Panc1 (cell line): ENCODE data around the gene KIRREL3. TPM values are rescaled to one million over a fixed set of nuclear protein-coding genes. Genes with fewer than 3 reads are reported as not detected.

Source experiments
- ATAC-seq: fragments of 200-7000 bp; cut with Tn5 transposase; 2 replicates; pipeline ENCODE4 v1.9.1; 2020; ENCODE audit warnings: mild to moderate bottlenecking, moderate library complexity
- BruUV-seq: library from RNA; stranded (reverse); fragments of 400-500 nt; replicated peaks from 2 replicates; lab custom pipeline; 2021; lab: Mats Ljungman, UMichigan
- CTCF ChIA-PET: fragments of 300-600 bp; sonication (Branson Sonifier 250); formaldehyde crosslinking; loops from one replicate; lab custom pipeline; 2022; ENCODE audit warnings: antibody characterized with exemption; lab: Charles Lee
- POLR2A ChIA-PET: fragments of 300-600 bp; sonication (Branson Sonifier 250); formaldehyde crosslinking; loops from one replicate; lab custom pipeline; 2022; ENCODE audit warnings: antibody characterized with exemption; lab: Charles Lee
- DNase-seq: peaks from one replicate; pipeline ENCODE4 v3.0.0-alpha.2; 2010; ENCODE audit warnings: low read depth, low spot score
- H3K27ac ChIP-seq: 2 replicates; pipeline ENCODE4 v1.5.1; 2011; ENCODE audit warnings: mild to moderate bottlenecking, low read length, inconsistent platforms
- H3K27me3 ChIP-seq: fragments of 200-500 bp; sonication (Bioruptor generic); 2 replicates; pipeline ENCODE4 v1.6.0; 2014; ENCODE audit warnings: low read length, inconsistent platforms; ENCODE audit not compliant: control insufficient read depth, insufficient read depth
- H3K36me3 ChIP-seq: fragments of 200-500 bp; sonication (Bioruptor generic); 2 replicates; pipeline ENCODE4 v1.5.1; 2014; ENCODE audit warnings: inconsistent platforms, mild to moderate bottlenecking, low read length, moderate library complexity; ENCODE audit not compliant: control insufficient read depth, insufficient read depth
- H3K4me1 ChIP-seq: 2 replicates; pipeline ENCODE4 v1.5.1; 2011; ENCODE audit warnings: inconsistent platforms, mild to moderate bottlenecking, low read length, moderate library complexity; ENCODE audit not compliant: control insufficient read depth, insufficient read depth
- H3K4me3 ChIP-seq, 2 experiments: 2 replicates each; pipeline ENCODE4 v1.5.1; 2011 to 2012; ENCODE audit warnings: low read depth in 2 of 2, low read length in 2 of 2, mild to moderate bottlenecking in 2 of 2, inconsistent platforms in 1 of 2, moderate library complexity in 1 of 2
- H3K9me3 ChIP-seq: fragments of 200-500 bp; sonication (Bioruptor generic); 2 replicates; pipeline ENCODE4 v1.5.1; 2014; ENCODE audit warnings: low read depth, mild to moderate bottlenecking, inconsistent platforms, low read length, moderate library complexity; ENCODE audit not compliant: control insufficient read depth, insufficient read depth
- POLR2AphosphoS5 ChIP-seq: IDR thresholded peaks from 2 replicates; pipeline ENCODE4 v1.6.1; 2012; ENCODE audit warnings: mild to moderate bottlenecking, low read depth, low read length, moderate library complexity
- SIN3A ChIP-seq: IDR thresholded peaks from 2 replicates; pipeline ENCODE4 v1.6.1; 2012; ENCODE audit warnings: low read depth, mild to moderate bottlenecking, low read length, moderate library complexity, borderline replicate concordance; ENCODE audit not compliant: insufficient read depth
- TCF7L2 ChIP-seq: IDR thresholded peaks from 2 replicates; pipeline ENCODE4 v1.6.1; 2011; ENCODE audit warnings: mild to moderate bottlenecking, low read depth, low read length, inconsistent platforms
- in situ Hi-C: cut with HindIII; loops from 2 replicates; pipeline ENCODE4 v1.10.0; 2016; ENCODE audit warnings: low sequenced_read_pairs, low pct_unique_long_range_greater_than_20kb
- intact Hi-C: fragments of 100-400 bp; cut with micrococcal nuclease; formaldehyde crosslinking; loops from one replicate; pipeline ENCODE4 v1.10.0; 2022; ENCODE audit not compliant: unreplicated experiment
- total RNA-seq: library from RNA; stranded (reverse); gene quantifications from one replicate; pipeline ENCODE4 v1.2.1, GENCODE V29; 2021; ENCODE audit not compliant: unreplicated experiment
- TF ChIP-seq, protein P1 (sequence below): fragments of 450-650 bp; IDR thresholded peaks from 2 replicates; pipeline ENCODE4 v1.5.1; 2017; ENCODE audit warnings: mild to moderate bottlenecking
- TF ChIP-seq, protein P2 (sequence below), 2 experiments: IDR thresholded peaks; 2 replicates each; pipeline ENCODE4 v1.6.1; 2011 to 2012; ENCODE audit warnings: low read depth in 2 of 2, control low read depth in 1 of 2, low read length in 1 of 2, mild to moderate bottlenecking in 1 of 2, moderate library complexity in 1 of 2; ENCODE audit not compliant: insufficient read depth in 1 of 2

KIRREL3 gene
- total RNA-seq, 1 experiment from 2014 or later, result 0.36 TPM

DNA sequence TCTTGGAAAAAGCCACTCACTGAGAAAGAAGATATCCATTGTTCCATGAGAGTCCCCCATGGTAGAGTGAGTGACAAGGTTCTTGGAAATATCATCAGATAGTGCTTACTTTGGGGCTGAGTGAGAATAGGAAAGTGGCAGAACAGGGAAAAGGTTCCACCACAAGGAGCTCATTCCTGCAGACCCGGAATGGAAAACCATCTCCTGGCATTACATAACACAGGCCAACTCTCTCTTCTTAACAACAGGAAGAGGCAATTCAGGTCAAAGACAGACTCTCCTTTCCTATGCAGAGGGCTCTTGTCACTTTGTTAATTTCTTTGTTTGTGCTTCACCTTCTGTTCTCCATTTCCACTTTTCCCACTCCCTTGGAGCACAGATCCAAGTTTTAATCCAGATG is 259.7 kb downstream of the KIRREL3 start:
- in situ Hi-C loops (no loop called here), intact Hi-C loops (no loop called here)
- Histone ChIP-seq H3K27ac (no peak overlapping the region), H3K4me3 (no peak overlapping the region), H3K4me1 (no peaks in the 10 kb centered on the region), H3K36me3 (no peaks in the 10 kb centered on the region), H3K27me3 (peaks cover 19% of the 10 kb centered on the region), H3K9me3 (no peaks in the 10 kb centered on the region)
- no peak for DNase-seq
- TF ChIP-seq TCF7L2 (no peak), POLR2AphosphoS5 (no peak), SIN3A (no peak)
- TF ChIP-seq, protein P1, sequence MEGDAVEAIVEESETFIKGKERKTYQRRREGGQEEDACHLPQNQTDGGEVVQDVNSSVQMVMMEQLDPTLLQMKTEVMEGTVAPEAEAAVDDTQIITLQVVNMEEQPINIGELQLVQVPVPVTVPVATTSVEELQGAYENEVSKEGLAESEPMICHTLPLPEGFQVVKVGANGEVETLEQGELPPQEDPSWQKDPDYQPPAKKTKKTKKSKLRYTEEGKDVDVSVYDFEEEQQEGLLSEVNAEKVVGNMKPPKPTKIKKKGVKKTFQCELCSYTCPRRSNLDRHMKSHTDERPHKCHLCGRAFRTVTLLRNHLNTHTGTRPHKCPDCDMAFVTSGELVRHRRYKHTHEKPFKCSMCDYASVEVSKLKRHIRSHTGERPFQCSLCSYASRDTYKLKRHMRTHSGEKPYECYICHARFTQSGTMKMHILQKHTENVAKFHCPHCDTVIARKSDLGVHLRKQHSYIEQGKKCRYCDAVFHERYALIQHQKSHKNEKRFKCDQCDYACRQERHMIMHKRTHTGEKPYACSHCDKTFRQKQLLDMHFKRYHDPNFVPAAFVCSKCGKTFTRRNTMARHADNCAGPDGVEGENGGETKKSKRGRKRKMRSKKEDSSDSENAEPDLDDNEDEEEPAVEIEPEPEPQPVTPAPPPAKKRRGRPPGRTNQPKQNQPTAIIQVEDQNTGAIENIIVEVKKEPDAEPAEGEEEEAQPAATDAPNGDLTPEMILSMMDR, result no peak
- TF ChIP-seq, protein P2, sequence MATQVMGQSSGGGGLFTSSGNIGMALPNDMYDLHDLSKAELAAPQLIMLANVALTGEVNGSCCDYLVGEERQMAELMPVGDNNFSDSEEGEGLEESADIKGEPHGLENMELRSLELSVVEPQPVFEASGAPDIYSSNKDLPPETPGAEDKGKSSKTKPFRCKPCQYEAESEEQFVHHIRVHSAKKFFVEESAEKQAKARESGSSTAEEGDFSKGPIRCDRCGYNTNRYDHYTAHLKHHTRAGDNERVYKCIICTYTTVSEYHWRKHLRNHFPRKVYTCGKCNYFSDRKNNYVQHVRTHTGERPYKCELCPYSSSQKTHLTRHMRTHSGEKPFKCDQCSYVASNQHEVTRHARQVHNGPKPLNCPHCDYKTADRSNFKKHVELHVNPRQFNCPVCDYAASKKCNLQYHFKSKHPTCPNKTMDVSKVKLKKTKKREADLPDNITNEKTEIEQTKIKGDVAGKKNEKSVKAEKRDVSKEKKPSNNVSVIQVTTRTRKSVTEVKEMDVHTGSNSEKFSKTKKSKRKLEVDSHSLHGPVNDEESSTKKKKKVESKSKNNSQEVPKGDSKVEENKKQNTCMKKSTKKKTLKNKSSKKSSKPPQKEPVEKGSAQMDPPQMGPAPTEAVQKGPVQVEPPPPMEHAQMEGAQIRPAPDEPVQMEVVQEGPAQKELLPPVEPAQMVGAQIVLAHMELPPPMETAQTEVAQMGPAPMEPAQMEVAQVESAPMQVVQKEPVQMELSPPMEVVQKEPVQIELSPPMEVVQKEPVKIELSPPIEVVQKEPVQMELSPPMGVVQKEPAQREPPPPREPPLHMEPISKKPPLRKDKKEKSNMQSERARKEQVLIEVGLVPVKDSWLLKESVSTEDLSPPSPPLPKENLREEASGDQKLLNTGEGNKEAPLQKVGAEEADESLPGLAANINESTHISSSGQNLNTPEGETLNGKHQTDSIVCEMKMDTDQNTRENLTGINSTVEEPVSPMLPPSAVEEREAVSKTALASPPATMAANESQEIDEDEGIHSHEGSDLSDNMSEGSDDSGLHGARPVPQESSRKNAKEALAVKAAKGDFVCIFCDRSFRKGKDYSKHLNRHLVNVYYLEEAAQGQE (IDR thresholded peaks at IDR 0.05; ENCODE audit: insufficient read depth in 1 of 2, low read depth in 2 of 2, low read length in 1 of 2), result no peak
- CTCF ChIA-PET, result no interaction called here
- POLR2A ChIA-PET, result no interaction called here
- ATAC-seq, result no peak
- BruUV-seq, result no TSS peak

DNA sequence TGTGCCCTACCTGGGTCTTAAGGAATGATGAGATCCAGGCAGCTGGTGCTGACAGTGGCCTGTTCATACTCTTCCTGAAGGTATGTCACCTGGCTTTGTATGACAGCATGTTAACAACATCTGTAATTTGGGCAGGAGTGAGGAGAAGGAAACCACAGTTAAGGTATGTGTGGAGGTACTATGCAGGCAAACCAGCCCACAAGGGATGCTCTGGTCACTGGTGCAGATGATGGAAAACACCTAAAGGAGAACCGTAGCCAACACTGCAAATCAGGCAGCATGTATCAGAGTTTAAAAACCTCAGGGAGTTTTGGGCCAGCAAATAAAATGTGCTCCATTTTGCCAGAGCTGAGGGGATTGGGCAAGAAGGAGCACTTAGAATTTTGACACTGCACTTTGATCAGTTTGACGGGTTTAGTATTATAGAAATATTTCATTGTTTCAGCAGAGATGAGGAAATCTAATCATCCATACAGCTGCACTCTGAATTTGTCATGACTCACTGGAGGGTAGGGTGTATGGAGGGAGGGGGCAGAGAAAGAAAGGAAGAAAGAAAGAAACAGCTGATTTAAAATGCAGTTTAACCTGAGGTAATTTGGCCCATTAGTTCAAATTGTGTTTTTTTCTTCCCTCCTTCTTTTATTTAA is 260.9 kb downstream of the KIRREL3 start:
- no peak for ATAC-seq
- Histone ChIP-seq H3K36me3 (no peaks in the 10 kb centered on the region), H3K4me1 (no peaks in the 10 kb centered on the region), H3K9me3 (no peaks in the 10 kb centered on the region), H3K27ac (no peak overlapping the region), H3K4me3 (no peak overlapping the region), H3K27me3 (peaks cover 21% of the 10 kb centered on the region)
- BruUV-seq, result no TSS peak
- in situ Hi-C loops, result no loop called here
- TF ChIP-seq POLR2AphosphoS5 (no peak), SIN3A (no peak), TCF7L2 (no peak)
- TF ChIP-seq, protein P2 (IDR thresholded peaks at IDR 0.05; ENCODE audit: insufficient read depth in 1 of 2, low read depth in 2 of 2, low read length in 1 of 2), result no peak
- TF ChIP-seq, protein P1, result no peak
- ChIA-PET CTCF (no interaction called here), POLR2A (no interaction called here)
- no peak for DNase-seq
- intact Hi-C loops, result no loop called here
